HepG2 (cell line): ENCODE data around the gene PIK3C2B. TPM values are rescaled to one million over a fixed set of nuclear protein-coding genes. Genes with fewer than 3 reads are reported as not detected.

ENCODE experiments used
- ATAC-seq: fragments of 200-7000 bp; cut with Tn5 transposase; 3 replicates; pipeline ENCODE4 v1.9.1; 2020; ENCODE audit warnings: mild to moderate bottlenecking, moderate library complexity
- BruUV-seq: library from RNA; stranded (reverse); fragments of 400-500 nt; replicated peaks from 2 replicates; lab custom pipeline; 2021; lab: Mats Ljungman, UMichigan
- CTCF ChIA-PET: fragments of 300-600 bp; formaldehyde crosslinking; extraction: SDS; loops from one replicate; lab custom pipeline; 2021; ENCODE audit warnings: low total read pairs, inconsistent platforms, low intra/inter-chr PET ratio; lab: Yijun Ruan, JAX
- POLR2A ChIA-PET: fragments of 350-600 bp; sonication (Branson Sonifier 250); formaldehyde crosslinking; loops from one replicate; lab custom pipeline; 2020; ENCODE audit warnings: antibody characterized with exemption, inconsistent platforms; lab: Yijun Ruan, JAX
- DNase-seq: peaks from one replicate; pipeline ENCODE4 v3.0.0-alpha.2; 2015; ENCODE audit warnings: low spot score
- FAIRE-seq: peaks from 3 replicates; lab custom pipeline; 2011; peaks lifted over from hg19 to GRCh38; lab: Jason Lieb, UNC
- H2AFZ ChIP-seq: one replicate; pipeline ENCODE4 v1.6.1; 2011; ENCODE audit warnings: low read length, inconsistent platforms
- H3K27ac ChIP-seq: fragments of 300-600 bp; 3 replicates; pipeline ENCODE4 v1.8.0; 2011; ENCODE audit warnings: mixed run types, mild to moderate bottlenecking, mixed read lengths, low read length, inconsistent platforms; ENCODE audit not compliant: insufficient read depth; ENCODE audit errors: extremely low read length
- H3K27me3 ChIP-seq, 2 experiments: fragments of 200-600 bp in 1 of 2; 2 replicates in 1 of 2; 3 replicates in 1 of 2; pipeline versions ENCODE4 v1.6.0 to v1.8.0; 2011; ENCODE audit warnings: low read length in 2 of 2, mild to moderate bottlenecking in 2 of 2, moderate library complexity in 2 of 2, inconsistent platforms in 1 of 2; ENCODE audit not compliant: insufficient read depth in 2 of 2, control insufficient read depth in 1 of 2
- H3K36me3 ChIP-seq, 2 experiments: fragments of 200-600 bp in 1 of 2; replicated peaks in 1 of 2; 2 replicates in 1 of 2; 3 replicates in 1 of 2; pipeline versions ENCODE4 v1.5.1 to v1.8.0; 2011; ENCODE audit warnings: low read length in 2 of 2, inconsistent platforms in 1 of 2; ENCODE audit not compliant: insufficient read depth in 2 of 2, control insufficient read depth in 1 of 2
- H3K4me1 ChIP-seq: 2 replicates; pipeline ENCODE4 v1.5.1; 2012; ENCODE audit warnings: low read length, inconsistent platforms; ENCODE audit not compliant: insufficient read depth
- H3K4me2 ChIP-seq: 2 replicates; pipeline ENCODE4 v1.6.0; 2011; ENCODE audit warnings: low read depth, low read length, inconsistent platforms
- H3K4me3 ChIP-seq, 3 experiments: fragments of 200-600 bp in 1 of 3; sonication (generic), shearing (Covaris generic) in 1 of 3; replicated peaks in 1 of 3; 2 replicates each; pipeline ENCODE4 v1.5.1; 2011 to 2016; ENCODE audit warnings: low read length in 3 of 3, inconsistent platforms in 2 of 3, low read depth in 2 of 3, mild to moderate bottlenecking in 2 of 3, control low read depth in 1 of 3, mixed read lengths in 1 of 3; ENCODE audit not compliant: insufficient read depth in 1 of 3
- H3K79me2 ChIP-seq: one replicate; pipeline ENCODE4 v1.6.1; 2011; ENCODE audit warnings: low read length, inconsistent platforms; ENCODE audit not compliant: insufficient read depth
- H3K9ac ChIP-seq: 2 replicates; pipeline ENCODE4 v1.6.0; 2011; ENCODE audit warnings: mild to moderate bottlenecking, low read depth, low read length, inconsistent platforms; ENCODE audit not compliant: insufficient read depth
- H3K9me3 ChIP-seq: 2 replicates; pipeline ENCODE4 v1.5.1; 2012; ENCODE audit warnings: mild to moderate bottlenecking, low read length
- H4K20me1 ChIP-seq: 2 replicates; pipeline ENCODE4 v1.6.0; 2011; ENCODE audit warnings: inconsistent platforms, mild to moderate bottlenecking, low read length, moderate library complexity; ENCODE audit not compliant: insufficient read depth
- KLF9 ChIP-seq: IDR thresholded peaks from 2 replicates; pipeline ENCODE4 v1.6.1; 2016; ENCODE audit warnings: low read depth
- MTA1 ChIP-seq: sonication (generic); formaldehyde crosslinking; IDR thresholded peaks from 2 replicates; pipeline ENCODE4 v1.4.0; 2020; ENCODE audit warnings: missing genetic modification reagents, mild to moderate bottlenecking, borderline replicate concordance
- MTF2 ChIP-seq: sonication (generic); formaldehyde crosslinking; IDR thresholded peaks from 2 replicates; pipeline ENCODE4 v1.5.0; 2020; ENCODE audit warnings: missing genetic modification reagents, borderline replicate concordance
- NR3C1 ChIP-seq: sonication (generic); formaldehyde crosslinking; IDR thresholded peaks from 2 replicates; pipeline ENCODE4 v1.4.0; 2020; ENCODE audit warnings: missing genetic modification reagents
- REPIN1 ChIP-seq: sonication (generic); formaldehyde crosslinking; IDR thresholded peaks from 2 replicates; pipeline ENCODE4 v1.8.0; 2022; ENCODE audit warnings: missing genetic modification reagents, low read depth, mild to moderate bottlenecking, borderline replicate concordance
- SRSF9 ChIP-seq: fragments of 200-400 bp; formaldehyde crosslinking; IDR thresholded peaks from 2 replicates; pipeline ENCODE4 v1.6.1; 2018; ENCODE audit warnings: borderline replicate concordance, mild to moderate bottlenecking, low read depth, low read length; ENCODE audit not compliant: insufficient read depth, poor library complexity, severe bottlenecking
- ZNF362 ChIP-seq: sonication (generic); formaldehyde crosslinking; IDR thresholded peaks from 2 replicates; pipeline ENCODE4 v1.4.0; 2020; ENCODE audit warnings: missing genetic modification reagents, mild to moderate bottlenecking, borderline replicate concordance
- ZNF891 ChIP-seq: sonication (generic); formaldehyde crosslinking; IDR thresholded peaks from 2 replicates; pipeline ENCODE4 v1.5.0; 2020; ENCODE audit warnings: mild to moderate bottlenecking, missing genetic modification reagents
- WGBS: methylation state at CpG from one replicate; pipeline ENCODE4 v1.1.6; 2017; ENCODE audit warnings: low lambda C conversion rate; 5-methylcytosine and 5-hydroxymethylcytosine counted together
- in situ Hi-C: cut with HindIII; loops from 2 replicates; pipeline ENCODE4 v1.10.0; 2017; ENCODE audit warnings: low pct_unique_long_range_greater_than_20kb; ENCODE audit not compliant: extremely low pct_ligation_motif_present
- intact Hi-C: fragments of 100-400 bp; cut with micrococcal nuclease; formaldehyde crosslinking; loops from one replicate; pipeline ENCODE4 v1.10.0; 2022; ENCODE audit not compliant: unreplicated experiment
- polyA plus RNA-seq, 8 experiments: library from polyadenylated mRNA; depleted of rRNA in 3 of 8; stranded (reverse) in 7 of 8; unstranded in 1 of 8; fragments of >200 nt; fragmentation: Illumina TruSeq in 4 of 8; extraction: Trizol in 4 of 8; gene quantifications; 2 replicates each; pipeline versions ENCODE4 v1.2.1 to v1.2.3, GENCODE V29; 2011 to 2016; ENCODE audit warnings: low read depth in 4 of 8, missing spikeins in 1 of 8, mixed read lengths in 1 of 8; ENCODE audit not compliant: insufficient read depth in 1 of 8
- total RNA-seq, 5 experiments: library from RNA; depleted of rRNA; stranded (reverse); fragments of >200 nt; fragmentation: Illumina TruSeq; extraction: Trizol; gene quantifications; 2 replicates each; pipeline ENCODE4 v1.2.3, GENCODE V29; 2016; ENCODE audit warnings: low read depth in 1 of 5

PIK3C2B gene
- total and polyA plus RNA-seq, 2 of the 13 experiments (the other 11 are each of a cell fraction or from before 2014, with no cell fraction given) = 3.4 to 4.5 TPM

GRCh38 chr1:204478172-204478899 is 16.3 kb downstream of the PIK3C2B start:
- no peak overlapping the region for H2AFZ ChIP-seq
- H3K9ac ChIP-seq = no peak overlapping the region
- no TSS peak for BruUV-seq
- H3K27ac ChIP-seq = no peak overlapping the region
- FAIRE-seq (no peak), DNase-seq (no peak), ATAC-seq (peak; percentile 30; the same call in 2 of the 3 replicates)
- no peaks in the 10 kb centered on the region for H3K36me3 ChIP-seq
- intact Hi-C loops = no loop called here
- 89% methylated on average over 7 of the region's 7 CpGs for WGBS
- H3K4me1 ChIP-seq = peaks cover 13% of the 10 kb centered on the region
- no peaks in the 10 kb centered on the region for H4K20me1 ChIP-seq
- H3K4me3 ChIP-seq = no peak overlapping the region
- no peak overlapping the region for H3K4me2 ChIP-seq
- POLR2A ChIA-PET = interaction anchor here (1.7 kb wide), 1 partner anchor 16 kb away, joined by 5 read pairs; the partner anchor contains the start of gene PIK3C2B
- CTCF ChIA-PET = no interaction called here
- H3K79me2 ChIP-seq = no peaks in the 10 kb centered on the region
- TF ChIP-seq ZNF891 (CRISPR knock-in tag) (no peak), MTF2 (CRISPR knock-in tag) (no peak), NR3C1 (CRISPR knock-in tag) (no peak), MTA1 (CRISPR knock-in tag) (no peak), REPIN1 (CRISPR knock-in tag) (no peak), KLF9 (CRISPR knock-in tag) (no peak), ZNF362 (CRISPR knock-in tag) (no peak), SRSF9 (no peak)
- H3K27me3 ChIP-seq = no peaks in the 10 kb centered on the region
- in situ Hi-C loops = no loop called here
- no peaks in the 10 kb centered on the region for H3K9me3 ChIP-seq
